ENCODE results near the gene ADARB1. TPM values are rescaled to one million over a fixed set of nuclear protein-coding genes. Genes with fewer than 3 reads are reported as not detected.
"Not testable (repeated sequence)": the region's sequence is repeated elsewhere in the genome, so short reads cannot be mapped to it uniquely, and the experiment has no call there.

ADARB1 gene
- total RNA-seq, 1 donor from 2014 or later = 5.1 TPM

GRCh38 chr21:45027241-45028196 is 46.9 kb upstream of the ADARB1 start:
- H3K4me3 Mint-ChIP-seq = peak overlapping the region; percentile 33
- Histone ChIP-seq H3F3A (ENCODE audit: low read depth) (peaks cover 32% of the 10 kb centered on the region), H3K79me2 (ENCODE audit: low read depth) (no peaks in the 10 kb centered on the region), H3K27me3 (no peaks in the 10 kb centered on the region), H3K4me1 (peaks cover 31% of the 10 kb centered on the region), H3K4me2 (no peak overlapping the region), H2AFZ (replicated peaks) (no peak overlapping the region), H3K9me3 (ENCODE audit: low read depth) (no peaks in the 10 kb centered on the region), H3K4me3 (no peak overlapping the region), H3K27ac (no peak overlapping the region), H3K36me3 (no peaks in the 10 kb centered on the region), H3K9ac (no peak overlapping the region), H4K20me1 (ENCODE audit: low read depth) (peaks cover 19% of the 10 kb centered on the region)
- peaks cover 42% of the 10 kb centered on the region for H3K4me1 Mint-ChIP-seq
- H3K27ac Mint-ChIP-seq = no peak overlapping the region
- H3K9me3 Mint-ChIP-seq = peaks cover 27% of the 10 kb centered on the region
- DNase-seq (ENCODE audit: low spot score) = no peak
- peaks cover 44% of the 10 kb centered on the region for H3K27me3 Mint-ChIP-seq (ENCODE audit: insufficient read depth, low read depth)
- H3K36me3 Mint-ChIP-seq = peaks cover 3% of the 10 kb centered on the region
- no peak for TF ChIP-seq EZH2phosphoT487 (IDR thresholded peaks at IDR 0.05)
- no peak for TF ChIP-seq EZH2 (IDR thresholded peaks at IDR 0.05)

GRCh38 chr21:45028645-45029044 is 45.7 kb upstream of the ADARB1 start:
- not testable (repeated sequence) for H3K79me2 ChIP-seq (ENCODE audit: low read depth); H3K4me3 ChIP-seq; H3K36me3 Mint-ChIP-seq; H3K9me3 ChIP-seq (ENCODE audit: low read depth); H3K27me3 ChIP-seq; DNase-seq (ENCODE audit: low spot score); H3K36me3 ChIP-seq; H3K4me2 ChIP-seq; H3K27ac Mint-ChIP-seq; H3K9ac ChIP-seq; H3K27ac ChIP-seq; H3K4me3 Mint-ChIP-seq; H2AFZ ChIP-seq (replicated peaks)
- Mint-ChIP-seq H3K4me1 (peaks cover 44% of the 10 kb centered on the region), H3K27me3 (ENCODE audit: insufficient read depth, low read depth) (peaks cover 38% of the 10 kb centered on the region), H3K9me3 (peaks cover 20% of the 10 kb centered on the region)
- peaks cover 32% of the 10 kb centered on the region for H3F3A ChIP-seq (ENCODE audit: low read depth)
- H3K4me1 ChIP-seq = peaks cover 38% of the 10 kb centered on the region
- peaks cover 19% of the 10 kb centered on the region for H4K20me1 ChIP-seq (ENCODE audit: low read depth)

DNA sequence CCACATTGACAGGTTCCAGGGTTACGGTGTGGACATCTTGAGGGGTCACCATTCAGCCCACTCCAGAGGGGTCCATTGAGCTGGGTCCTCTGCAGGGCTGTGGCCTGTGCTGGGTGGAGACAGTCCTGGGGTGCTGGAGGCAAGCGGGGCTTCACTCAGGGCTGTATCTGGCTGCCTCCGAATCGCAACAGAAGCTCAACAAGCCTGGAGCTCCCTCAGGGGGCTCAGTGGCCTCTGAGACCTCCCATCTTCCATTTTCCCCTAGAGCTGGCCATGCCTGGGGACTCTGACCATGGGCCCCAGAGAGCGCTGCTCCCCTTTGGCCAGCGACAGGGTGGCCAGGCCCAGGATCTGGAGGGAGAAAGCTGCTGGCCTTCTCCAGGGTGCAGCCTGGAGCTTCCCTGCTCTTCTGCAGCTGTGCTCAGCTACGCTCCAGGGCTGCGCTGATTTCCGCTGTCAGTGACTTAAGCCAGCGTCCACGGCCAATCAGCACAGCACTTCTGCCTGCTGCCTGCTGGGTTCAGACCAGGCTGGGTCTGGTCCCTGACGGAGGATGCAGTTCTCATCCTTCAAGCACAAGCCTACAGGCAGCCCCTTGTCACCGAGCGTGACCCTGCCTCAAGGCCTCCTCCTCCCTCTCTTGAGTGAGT is 45.0 kb upstream of the ADARB1 start:
- TF ChIP-seq EZH2phosphoT487 (IDR thresholded peaks at IDR 0.05) (no peak), EZH2 (IDR thresholded peaks at IDR 0.05) (no peak)
- TF ChIP-seq, protein P1, sequence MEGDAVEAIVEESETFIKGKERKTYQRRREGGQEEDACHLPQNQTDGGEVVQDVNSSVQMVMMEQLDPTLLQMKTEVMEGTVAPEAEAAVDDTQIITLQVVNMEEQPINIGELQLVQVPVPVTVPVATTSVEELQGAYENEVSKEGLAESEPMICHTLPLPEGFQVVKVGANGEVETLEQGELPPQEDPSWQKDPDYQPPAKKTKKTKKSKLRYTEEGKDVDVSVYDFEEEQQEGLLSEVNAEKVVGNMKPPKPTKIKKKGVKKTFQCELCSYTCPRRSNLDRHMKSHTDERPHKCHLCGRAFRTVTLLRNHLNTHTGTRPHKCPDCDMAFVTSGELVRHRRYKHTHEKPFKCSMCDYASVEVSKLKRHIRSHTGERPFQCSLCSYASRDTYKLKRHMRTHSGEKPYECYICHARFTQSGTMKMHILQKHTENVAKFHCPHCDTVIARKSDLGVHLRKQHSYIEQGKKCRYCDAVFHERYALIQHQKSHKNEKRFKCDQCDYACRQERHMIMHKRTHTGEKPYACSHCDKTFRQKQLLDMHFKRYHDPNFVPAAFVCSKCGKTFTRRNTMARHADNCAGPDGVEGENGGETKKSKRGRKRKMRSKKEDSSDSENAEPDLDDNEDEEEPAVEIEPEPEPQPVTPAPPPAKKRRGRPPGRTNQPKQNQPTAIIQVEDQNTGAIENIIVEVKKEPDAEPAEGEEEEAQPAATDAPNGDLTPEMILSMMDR (IDR thresholded peaks at IDR 0.05) = no peak
- H3K9ac ChIP-seq = no peak overlapping the region

DNA sequence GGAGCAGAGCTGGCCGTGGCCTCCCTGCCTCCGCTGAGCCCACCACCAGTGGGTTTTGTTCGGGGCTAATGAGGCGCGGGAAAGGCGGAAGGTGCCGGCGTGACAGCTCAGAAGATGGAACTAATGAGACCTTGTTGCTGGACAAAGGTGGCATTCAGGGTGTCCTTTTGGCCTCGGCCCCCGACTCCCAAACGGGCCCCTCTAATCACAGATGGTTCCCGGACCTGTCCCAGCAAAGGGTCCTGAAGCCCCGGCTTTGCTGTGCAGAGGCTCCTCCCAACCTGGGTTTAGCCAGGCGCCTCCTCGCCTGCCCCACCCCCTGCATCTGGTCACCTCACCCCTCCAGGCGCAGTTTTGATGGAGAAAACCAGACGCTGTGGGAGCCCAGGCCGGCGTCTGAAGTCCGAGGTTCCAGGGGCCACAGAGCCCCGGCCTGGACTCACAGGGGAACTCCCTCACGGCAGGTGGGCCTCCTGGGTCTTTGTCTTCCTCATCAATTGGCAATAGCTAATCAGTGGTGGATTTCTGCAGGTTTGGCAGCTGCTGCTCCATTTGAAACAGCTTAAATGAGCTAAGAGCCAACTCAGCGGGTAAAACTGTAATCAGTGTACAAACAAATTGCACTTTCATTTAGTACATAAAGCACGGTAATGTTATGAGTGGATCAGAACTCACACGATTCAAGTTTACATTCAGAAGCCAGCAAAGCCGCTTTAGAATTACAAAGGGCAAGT is 44.3 kb upstream of the ADARB1 start:
- Histone ChIP-seq H3K9me3 (ENCODE audit: low read depth) (no peaks in the 10 kb centered on the region), H3K27me3 (no peaks in the 10 kb centered on the region), H3K4me2 (peak overlapping the region; percentile 68), H3K9ac (no peak overlapping the region), H2AFZ (replicated peaks) (no peak overlapping the region), H3K36me3 (no peaks in the 10 kb centered on the region), H4K20me1 (ENCODE audit: low read depth) (peaks cover 19% of the 10 kb centered on the region), H3F3A (ENCODE audit: low read depth) (peaks cover 32% of the 10 kb centered on the region), H3K79me2 (ENCODE audit: low read depth) (no peaks in the 10 kb centered on the region), H3K27ac (no peak overlapping the region), H3K4me3 (peak overlapping the region; percentile 23), H3K4me1 (peaks cover 39% of the 10 kb centered on the region)
- no peak overlapping the region for H3K27ac Mint-ChIP-seq
- H3K27me3 Mint-ChIP-seq (ENCODE audit: insufficient read depth, low read depth) = peaks cover 30% of the 10 kb centered on the region
- no peaks in the 10 kb centered on the region for H3K36me3 Mint-ChIP-seq
- TF ChIP-seq, protein P1 (IDR thresholded peaks at IDR 0.05) = no peak
- TF ChIP-seq EZH2phosphoT487 (IDR thresholded peaks at IDR 0.05) = no peak
- peak; percentile 33 for TF ChIP-seq EZH2 (IDR thresholded peaks at IDR 0.05)
- H3K4me3 Mint-ChIP-seq = peak overlapping the region; percentile 59
- peak; percentile 81 for DNase-seq (ENCODE audit: low spot score)
- peaks cover 9% of the 10 kb centered on the region for H3K9me3 Mint-ChIP-seq
- H3K4me1 Mint-ChIP-seq = peaks cover 47% of the 10 kb centered on the region

More for the DNA sequence above, 45.0 kb upstream of the ADARB1 start:
- H3K27me3 Mint-ChIP-seq (ENCODE audit: insufficient read depth, low read depth) = peaks cover 35% of the 10 kb centered on the region
- Histone ChIP-seq H3K36me3 (no peaks in the 10 kb centered on the region), H3K4me3 (peak overlapping the region; percentile 23), H4K20me1 (ENCODE audit: low read depth) (peaks cover 19% of the 10 kb centered on the region), H3K4me1 (peaks cover 39% of the 10 kb centered on the region), H3K9me3 (ENCODE audit: low read depth) (no peaks in the 10 kb centered on the region), H3F3A (ENCODE audit: low read depth) (peaks cover 32% of the 10 kb centered on the region), H2AFZ (replicated peaks) (no peak overlapping the region), H3K4me2 (peak overlapping the region; percentile 68), H3K27me3 (no peaks in the 10 kb centered on the region), H3K79me2 (ENCODE audit: low read depth) (no peaks in the 10 kb centered on the region), H3K27ac (no peak overlapping the region)
- no peak overlapping the region for H3K27ac Mint-ChIP-seq
- H3K36me3 Mint-ChIP-seq = no peaks in the 10 kb centered on the region
- peaks cover 15% of the 10 kb centered on the region for H3K9me3 Mint-ChIP-seq
- DNase-seq (ENCODE audit: low spot score) = peak; percentile 79
- H3K4me1 Mint-ChIP-seq = peaks cover 47% of the 10 kb centered on the region
- H3K4me3 Mint-ChIP-seq = peak overlapping the region; percentile 66
